Suppressor macrophage treated with lipopolysaccharide for 4 hours (primary cell): Measurements from ENCODE around the gene GREM2.

Source experiments
- DNase-seq: peaks from one replicate; pipeline ENCODE4 v3.0.0-alpha.2; 2020

GREM2 gene

DNA sequence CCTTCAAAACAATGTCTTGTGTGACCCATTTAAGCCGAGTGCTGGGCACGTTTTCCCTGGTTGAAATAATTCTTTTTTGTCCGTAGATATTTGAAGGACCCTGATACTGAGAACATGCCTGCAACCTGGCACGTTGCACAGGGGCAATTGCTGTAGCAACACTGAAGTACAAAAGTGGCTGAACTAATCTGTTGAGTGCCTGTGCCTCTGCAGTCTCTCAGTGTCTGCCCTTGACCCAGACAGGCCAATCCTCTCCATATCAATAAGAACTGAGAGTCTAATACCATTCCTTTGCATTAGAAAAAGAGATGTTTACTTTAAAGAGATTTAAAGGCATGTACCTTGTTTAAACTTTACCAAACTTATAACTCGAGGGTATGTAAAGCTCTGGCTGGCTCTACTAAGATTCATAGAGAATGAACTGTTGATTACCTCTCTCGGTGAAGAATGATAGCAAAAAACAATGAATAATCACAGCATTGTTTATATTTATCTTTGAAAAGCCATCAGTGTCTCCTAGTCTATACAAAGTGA, 2.4 kb downstream of the GREM2 start:
- DNase-seq, result no peak

DNA sequence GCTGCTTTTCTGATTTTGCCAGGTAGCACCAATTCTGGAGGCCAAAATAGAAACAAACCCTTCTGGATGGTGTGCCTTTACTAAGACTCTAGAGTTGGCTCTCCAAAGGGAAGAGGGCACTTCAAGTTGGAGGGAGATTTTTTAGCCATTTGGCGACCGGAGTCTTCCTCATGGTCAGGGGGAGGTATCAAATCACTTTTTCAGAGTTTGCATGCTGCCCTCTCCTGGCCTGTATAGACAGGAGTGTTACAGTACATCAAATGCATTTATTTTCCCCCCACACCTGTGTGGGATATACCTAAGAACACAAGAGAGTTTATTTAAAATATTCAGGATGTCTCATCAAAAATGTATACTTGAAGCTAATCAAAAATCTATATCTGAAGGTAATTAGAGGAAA, 3.2 kb downstream of the GREM2 start:
- DNase-seq, result no peak

DNA sequence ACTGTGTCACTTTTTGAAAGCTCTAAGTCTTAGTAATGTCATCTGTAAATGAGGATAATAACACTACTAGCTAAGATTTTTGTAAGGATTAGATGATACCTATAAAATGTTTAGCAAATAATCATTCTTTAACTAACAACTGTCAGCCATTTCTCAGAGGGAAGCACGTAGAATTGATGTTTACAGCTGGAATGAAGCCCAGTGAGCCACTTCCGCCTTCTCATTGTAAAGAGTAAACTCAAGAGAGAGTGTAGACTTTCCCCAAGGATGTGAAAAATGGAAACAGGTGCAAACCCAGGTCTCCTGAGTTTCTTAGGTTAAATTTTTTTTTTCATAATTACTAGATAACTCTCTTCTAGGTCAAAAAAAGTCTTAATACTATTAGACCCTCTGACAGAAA, 4.9 kb downstream of the GREM2 start:
- no peak for DNase-seq

GRCh38 chr1:240602189-240602588, 9.8 kb downstream of the GREM2 start:
- DNase-seq, result no peak

DNA sequence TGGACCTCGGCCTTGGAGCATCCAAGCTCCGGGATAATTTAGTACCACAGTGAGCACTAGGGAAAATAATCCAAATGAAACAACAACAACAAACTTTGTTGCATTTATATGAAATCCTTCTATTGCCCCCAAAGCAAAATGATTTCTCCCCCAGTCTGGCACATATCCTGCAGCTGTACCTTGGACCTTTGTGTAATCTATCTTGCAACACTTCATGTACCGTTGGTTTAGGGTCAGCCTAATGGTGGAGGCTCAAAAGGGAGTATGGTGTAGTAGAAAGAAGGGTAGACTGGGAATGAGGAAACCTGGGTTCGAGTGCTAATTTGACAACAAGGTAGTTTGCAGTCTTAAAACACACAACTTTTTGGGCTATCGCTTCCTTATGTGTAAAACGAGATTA, 12.1 kb downstream of the GREM2 start:
- no peak for DNase-seq

DNA sequence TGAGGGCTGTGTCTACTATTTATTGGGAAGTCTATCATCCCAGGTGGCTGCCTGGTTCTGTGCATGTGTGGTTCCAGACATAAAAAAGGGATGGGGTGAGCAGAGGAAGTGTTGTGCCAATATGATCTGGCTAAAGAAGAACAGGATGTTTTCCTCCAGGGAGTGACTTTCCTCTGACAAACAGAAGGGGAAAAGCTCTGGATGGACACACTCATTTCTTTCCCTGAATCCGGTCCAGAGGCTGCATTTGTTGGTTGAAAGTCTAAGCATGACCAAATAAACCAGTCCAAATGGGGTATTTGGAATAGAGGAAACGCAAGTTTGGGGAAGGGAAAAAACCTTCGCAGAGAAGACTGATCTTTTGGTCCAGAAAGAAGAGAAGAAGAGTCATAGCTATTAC, 12.7 kb downstream of the GREM2 start:
- DNase-seq, result no peak

GRCh38 chr1:240598216-240599001, 13.5 kb downstream of the GREM2 start:
- DNase-seq, result no peak

DNA sequence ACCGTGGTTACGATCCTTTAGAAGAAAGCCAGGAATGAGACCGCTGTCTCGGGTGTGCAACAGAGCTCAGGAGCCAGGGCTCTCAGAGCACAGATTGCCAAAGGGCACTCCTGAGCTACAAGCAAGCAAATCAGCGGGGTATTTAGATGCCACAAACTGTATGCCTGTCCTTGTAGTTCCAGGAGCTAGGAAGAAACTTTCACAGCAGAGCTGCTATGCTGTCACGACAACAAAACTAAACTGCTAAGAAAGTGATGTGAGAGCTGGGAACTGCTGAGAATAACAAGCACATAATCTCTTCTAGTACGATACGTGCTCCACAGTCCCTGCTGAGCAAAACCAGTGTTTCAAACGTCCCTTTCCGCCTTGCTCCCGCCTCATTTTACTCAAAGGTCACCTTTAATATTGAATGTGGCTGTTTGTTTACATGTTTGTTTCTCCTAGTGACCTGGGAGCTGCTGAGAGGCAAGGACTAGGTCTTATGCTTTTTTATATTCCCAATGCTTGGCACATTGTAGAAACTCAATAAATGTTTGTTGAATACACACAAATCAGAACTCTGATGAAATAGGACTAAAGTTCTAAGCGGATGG, 14.7 kb downstream of the GREM2 start:
- DNase-seq, result no peak

- DNase-seq, result no peak
These were observed 16.5 kb downstream of the GREM2 start for GRCh38 chr1:240595476-240595875.

- no peak for DNase-seq
These were observed 20.4 kb downstream of the GREM2 start for GRCh38 chr1:240591564-240591963.

- DNase-seq, result no peak
These were observed 20.9 kb downstream of the GREM2 start for GRCh38 chr1:240591078-240591477.

GRCh38 chr1:240589585-240590110, 22.3 kb downstream of the GREM2 start:
- no peak for DNase-seq

DNA sequence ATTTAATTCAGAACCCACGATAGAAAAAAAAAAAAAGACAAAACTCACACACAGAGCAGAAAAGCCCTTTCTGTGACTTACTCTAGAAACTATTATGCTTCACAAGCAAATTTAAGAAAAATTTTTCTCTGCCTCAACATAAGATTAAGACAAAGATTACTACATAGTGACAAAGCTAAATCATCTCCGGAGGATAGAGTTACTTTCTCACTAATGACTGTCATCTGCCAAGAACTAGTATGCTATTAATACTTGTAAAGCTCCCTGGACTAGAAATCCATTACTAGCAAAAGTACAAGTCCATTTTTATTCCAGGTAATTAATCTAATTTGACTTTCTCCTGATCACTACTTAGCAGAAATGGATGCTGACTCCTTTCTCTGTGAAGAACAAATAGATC, 25.9 kb downstream of the GREM2 start:
- DNase-seq, result no peak

GRCh38 chr1:240582953-240583352, 29.0 kb downstream of the GREM2 start:
- no peak for DNase-seq

DNA sequence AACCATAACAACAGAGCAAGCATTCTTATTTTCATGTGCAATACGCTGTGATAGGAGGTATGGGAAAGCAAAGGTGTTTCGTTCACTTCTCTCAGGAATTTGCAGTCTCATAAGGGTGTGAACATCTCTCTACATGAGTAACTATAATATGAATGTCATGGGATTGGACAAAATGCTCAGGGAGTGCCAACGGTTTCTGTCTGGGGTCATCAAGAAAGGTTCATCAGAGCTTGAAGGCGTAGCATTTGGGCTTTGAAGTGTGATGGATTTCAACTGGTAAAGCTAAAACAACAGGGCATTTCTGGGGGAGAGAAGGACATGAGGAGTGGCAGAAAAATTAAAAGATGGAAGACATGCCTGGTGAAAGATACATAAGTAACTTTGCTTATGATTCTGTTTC, 32.4 kb downstream of the GREM2 start:
- no peak for DNase-seq

DNA sequence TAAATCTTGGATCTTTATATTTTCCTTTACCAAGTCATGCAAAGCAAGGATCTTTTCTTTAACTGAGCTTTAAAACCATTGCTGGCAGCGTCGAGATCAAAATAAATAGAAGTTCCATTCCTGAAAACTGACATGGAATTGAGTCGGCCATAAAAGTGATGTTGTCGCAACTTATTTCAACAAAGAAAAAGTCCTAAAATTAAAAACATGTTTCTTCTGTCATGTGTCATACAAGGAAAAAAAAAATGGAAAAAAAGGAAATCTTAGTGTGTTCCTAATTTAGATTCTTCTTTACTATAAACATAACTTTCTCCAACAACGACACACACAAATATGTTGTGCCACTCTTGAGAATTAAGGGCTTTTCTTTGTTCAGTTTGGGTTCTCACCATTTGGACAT, 34.9 kb downstream of the GREM2 start:
- no peak for DNase-seq

- peak; percentile 50 for DNase-seq
These were observed 35.8 kb downstream of the GREM2 start for GRCh38 chr1:240575981-240576662.

- DNase-seq, result no peak
These were observed 39.6 kb downstream of the GREM2 start for GRCh38 chr1:240572328-240572727.

GRCh38 chr1:240571782-240572181, 40.2 kb downstream of the GREM2 start:
- DNase-seq, result no peak

- no peak for DNase-seq
These were observed 44.9 kb downstream of the GREM2 start for GRCh38 chr1:240567066-240567465.

DNA sequence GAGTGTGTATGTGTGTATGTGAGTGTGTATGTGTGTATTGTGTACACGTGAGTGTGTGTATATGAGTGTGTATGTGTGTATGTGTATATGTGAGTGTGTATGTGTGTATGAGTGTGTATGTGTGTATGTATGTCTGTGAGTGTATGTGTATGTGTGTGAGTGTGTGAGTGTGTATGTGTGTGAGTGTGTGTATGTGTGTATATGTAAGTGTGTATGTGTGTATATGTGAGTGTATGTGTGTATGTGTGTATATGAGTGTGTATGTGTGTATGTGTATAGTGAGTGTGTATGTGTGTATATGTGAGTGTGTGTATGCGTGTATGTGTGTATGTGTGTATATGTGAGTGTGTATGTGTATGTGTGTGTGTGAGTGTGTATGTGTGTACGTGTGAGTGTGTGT, 49.2 kb downstream of the GREM2 start:
- no peak for DNase-seq

- DNase-seq, result no peak
These were observed 49.8 kb downstream of the GREM2 start for GRCh38 chr1:240562111-240562590.

DNA sequence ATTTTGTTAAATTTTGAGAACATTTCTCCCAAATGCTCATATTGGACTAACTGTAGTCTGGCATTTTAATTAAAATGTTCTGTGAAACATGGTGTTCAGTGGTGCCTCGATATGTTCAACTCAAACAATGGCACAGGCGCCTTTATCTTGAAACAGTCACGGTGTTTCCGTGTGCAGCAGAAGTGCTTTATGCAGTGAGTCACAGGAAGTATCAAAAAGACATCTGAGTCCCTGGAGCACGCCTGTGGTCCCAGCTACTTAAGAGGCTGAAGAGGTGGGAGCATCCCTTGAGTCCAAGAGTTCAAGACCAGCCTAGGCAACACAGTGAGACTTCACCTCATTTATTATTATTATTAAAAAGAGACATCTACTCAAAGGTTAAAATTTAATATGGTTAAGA, 52.2 kb downstream of the GREM2 start:
- no peak for DNase-seq

- no peak for DNase-seq
These were observed 56.4 kb downstream of the GREM2 start for GRCh38 chr1:240555524-240555923.
